Heart left ventricle (tissue), 16 donors: ENCODE measurements around the gene LRBA. TPM values are rescaled to one million over a fixed set of nuclear protein-coding genes. Genes with fewer than 3 reads are reported as not detected.

Source experiments
- ATAC-seq, 4 donors: fragments of 200-7000 bp; cut with Tn5 transposase; one replicate each; pipeline ENCODE4 v1.9.1; 2020 to 2022; ENCODE audit warnings: moderate library complexity in 4 of 4, mild to moderate bottlenecking in 3 of 4, moderate number of reproducible peaks in 1 of 4
- DNase-seq, 5 donors: peaks; one replicate each; pipeline ENCODE4 v3.0.0-alpha.2; 2020
- H3K27ac ChIP-seq, 12 donors: fragments of 200-600 bp; sonication (generic) in 4 of 12; one replicate each; pipeline versions ENCODE4 v1.5.0 to v1.8.0; 2016 to 2022; ENCODE audit warnings: mild to moderate bottlenecking in 2 of 12
- H3K27me3 ChIP-seq, 9 donors: fragments of 200-600 bp; sonication (generic) in 2 of 9; one replicate each; pipeline versions ENCODE4 v1.5.1 to v1.8.0; 2016 to 2022; ENCODE audit warnings: mild to moderate bottlenecking in 3 of 9
- H3K36me3 ChIP-seq, 9 donors: fragments of 200-600 bp; sonication (generic) in 2 of 9; one replicate each; pipeline versions ENCODE4 v1.5.0 to v1.8.0; 2018 to 2022; ENCODE audit warnings: mild to moderate bottlenecking in 2 of 9
- H3K4me1 ChIP-seq, 12 donors: fragments of 200-600 bp; sonication (generic) in 4 of 12; one replicate each; pipeline versions ENCODE4 v1.5.0 to v1.8.0; 2016 to 2022; ENCODE audit warnings: mild to moderate bottlenecking in 3 of 12
- H3K4me3 ChIP-seq, 12 donors: fragments of 200-600 bp; sonication (generic) in 4 of 12; one replicate each; pipeline versions ENCODE4 v1.5.0 to v1.8.0; 2017 to 2022; ENCODE audit warnings: mild to moderate bottlenecking in 9 of 12, moderate library complexity in 4 of 12
- H3K9me3 ChIP-seq, 12 donors: fragments of 200-600 bp; sonication (generic) in 4 of 12; one replicate each; pipeline versions ENCODE4 v1.5.0 to v1.8.0; 2016 to 2022; ENCODE audit warnings: mild to moderate bottlenecking in 1 of 12
- POLR2A ChIP-seq, 2 donors: fragments of 450-650 bp; IDR thresholded peaks; one replicate each; pipeline ENCODE4 v1.6.1; 2017; ENCODE audit warnings: antibody characterized with exemption in 2 of 2, mild to moderate bottlenecking in 2 of 2, moderate library complexity in 2 of 2
- WGBS, 4 donors: extraction: QIAGEN DNeasy Blood & Tissue Kit in 2 of 4; methylation state at CpG; one replicate each; pipeline versions ENCODE4 v1.1.5 to v1.1.7; 2013 to 2018; 5-methylcytosine and 5-hydroxymethylcytosine counted together
- intact Hi-C, 10 donors: fragments of 100-400 bp; cut with DNase I; formaldehyde crosslinking; loops; one replicate each; pipeline versions ENCODE4 v1.11.1 to v1.14.2; 2022
- polyA plus RNA-seq, 2 donors: library from polyadenylated mRNA; stranded (reverse); fragments of 200-250 nt; gene quantifications; one replicate each; pipeline ENCODE4 v1.2.3, GENCODE V29; 2013
- total RNA-seq, 9 donors: library from RNA; depleted of rRNA in 2 of 9; stranded (reverse); fragments of >200 nt in 2 of 9; fragmentation: NEBNext Ultra II Directional in 3 of 9; extraction: Animal tissue kit (Norgen Biotek cat#: 25700) in 3 of 9; gene quantifications; one replicate each; pipeline versions ENCODE4 v1.1.0 to v1.2.4, GENCODE V29; 2016 to 2023
- TF ChIP-seq, protein P1 (sequence below), 12 donors: fragments of 200-600 bp; sonication (generic) in 4 of 12; IDR thresholded peaks; one replicate each; pipeline versions ENCODE4 v1.5.0 to v1.8.0; 2018 to 2022; ENCODE audit warnings: antibody characterized with exemption in 12 of 12, mild to moderate bottlenecking in 5 of 12
- donor health status: ischemic (EF 13 %, LVEDD 7.1; RV severe dilation, severe dysfunction).
- donor health status: healthy with polysubstance abuse.
- donor health status: DM: no; HTN: yes; CAD: no.
- donor health status: DM: no; HTN: no; CAD: no.
- donor health status: ischemic (EF 25% LVEDD 6.9; RV normal size, moderate dysfunction).
- donor health status: ischemic (EF 25% LVEDD 5.7; RV mildly dilated, moderate dysfunction).
- donor health status: healthy.
- donor health status: DM: yes; HTN: yes; CAD: no.
- donor health status: ischemic (EF 35%, LVEDD 5.7; RV mildly dilated, moderate dysfunction).
- donor health status: nonischemic (EF 11% LVEDD 7.7; RV severe dilation, severe dysfunction).
- donor health status: DM: yes; HTN: yes; CAD: no.
- donor health status: PGD.
- donor health status: ischemic (EF 29% LVEDD 5.4; RV normal size, mild dysfunction).
- donor health status: nonischemic (EF 23%, LVEDD 6.1; RV moderate dilation, normal function).

LRBA gene
- total and polyA plus RNA-seq, 11 donors, result 6.5 to 35.1 (median 22.6) TPM

- H3K27ac ChIP-seq, result no peak overlapping the region
- DNase-seq (no peak), ATAC-seq (no peak)
- WGBS, 4 donors, result 96 to 99% (median 98%) methylated on average over 1 of the region's 1 CpG
- H3K4me1 ChIP-seq, result peaks cover 0 to 8% (median 0%) of the 10 kb centered on the region in 12 donors
- H3K27me3 ChIP-seq, result no peaks in the 10 kb centered on the region
- intact Hi-C loops, result no loop called here
- TF ChIP-seq, protein P1, sequence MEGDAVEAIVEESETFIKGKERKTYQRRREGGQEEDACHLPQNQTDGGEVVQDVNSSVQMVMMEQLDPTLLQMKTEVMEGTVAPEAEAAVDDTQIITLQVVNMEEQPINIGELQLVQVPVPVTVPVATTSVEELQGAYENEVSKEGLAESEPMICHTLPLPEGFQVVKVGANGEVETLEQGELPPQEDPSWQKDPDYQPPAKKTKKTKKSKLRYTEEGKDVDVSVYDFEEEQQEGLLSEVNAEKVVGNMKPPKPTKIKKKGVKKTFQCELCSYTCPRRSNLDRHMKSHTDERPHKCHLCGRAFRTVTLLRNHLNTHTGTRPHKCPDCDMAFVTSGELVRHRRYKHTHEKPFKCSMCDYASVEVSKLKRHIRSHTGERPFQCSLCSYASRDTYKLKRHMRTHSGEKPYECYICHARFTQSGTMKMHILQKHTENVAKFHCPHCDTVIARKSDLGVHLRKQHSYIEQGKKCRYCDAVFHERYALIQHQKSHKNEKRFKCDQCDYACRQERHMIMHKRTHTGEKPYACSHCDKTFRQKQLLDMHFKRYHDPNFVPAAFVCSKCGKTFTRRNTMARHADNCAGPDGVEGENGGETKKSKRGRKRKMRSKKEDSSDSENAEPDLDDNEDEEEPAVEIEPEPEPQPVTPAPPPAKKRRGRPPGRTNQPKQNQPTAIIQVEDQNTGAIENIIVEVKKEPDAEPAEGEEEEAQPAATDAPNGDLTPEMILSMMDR (IDR thresholded peaks at IDR 0.05), result no peak
- TF ChIP-seq POLR2A (IDR thresholded peaks at IDR 0.05), result no peak
- no peak overlapping the region for H3K4me3 ChIP-seq
- H3K36me3 ChIP-seq, result no peaks in the 10 kb centered on the region
- H3K9me3 ChIP-seq, result no peaks in the 10 kb centered on the region
These were observed 391.0 kb downstream of the LRBA start for GRCh38 chr4:150624055-150624454.

DNA sequence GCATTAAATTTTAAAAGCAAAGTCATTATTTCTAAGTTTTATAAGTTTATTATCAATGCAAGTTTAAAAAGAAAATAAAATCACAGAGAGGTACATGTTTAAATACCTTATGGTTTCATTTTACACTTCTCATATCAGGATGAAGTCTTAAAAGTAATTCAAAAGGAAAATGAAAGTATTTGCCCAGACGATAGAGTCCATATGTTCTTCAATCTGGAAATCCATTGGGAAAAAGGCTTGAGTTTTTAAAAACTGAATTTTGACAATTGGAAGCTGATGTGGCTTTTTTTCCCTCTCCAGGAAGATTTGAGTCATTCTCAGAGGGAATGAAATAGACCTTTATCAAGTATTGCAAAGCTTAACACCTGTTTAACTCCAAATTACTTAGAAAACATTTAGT lies 396.0 kb downstream of the LRBA start:
- WGBS, 4 donors, result 39 to 49% (median 43%) methylated on average over 1 of the region's 1 CpG
- Histone ChIP-seq H3K4me1 (peaks cover 0 to 8% (median 0%) of the 10 kb centered on the region in 12 donors), H3K4me3 (no peak overlapping the region), H3K9me3 (no peaks in the 10 kb centered on the region), H3K36me3 (no peaks in the 10 kb centered on the region), H3K27me3 (no peaks in the 10 kb centered on the region), H3K27ac (no peak overlapping the region)
- ATAC-seq (no peak), DNase-seq (no peak)
- TF ChIP-seq, protein P1 (IDR thresholded peaks at IDR 0.05), result no peak
- no peak for TF ChIP-seq POLR2A (IDR thresholded peaks at IDR 0.05)
- intact Hi-C loops, result no loop called here

DNA sequence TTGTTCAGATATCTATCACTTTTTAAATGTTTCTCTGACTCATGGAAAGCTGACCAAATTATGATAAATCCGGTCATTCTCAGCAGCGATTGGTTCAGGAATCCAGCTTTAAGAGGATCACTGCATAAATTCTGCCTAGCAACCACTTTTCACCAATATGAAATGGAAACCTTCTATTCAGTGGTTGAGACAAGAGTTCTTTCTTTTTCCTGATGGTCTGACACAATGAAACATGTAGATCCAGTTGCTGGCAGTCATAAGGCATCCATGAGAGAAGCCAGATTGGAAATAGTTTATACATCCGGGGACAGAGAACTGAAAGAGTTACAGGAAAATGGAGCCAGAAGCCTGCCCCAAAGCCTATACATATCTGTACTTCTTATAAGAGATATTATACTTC lies 406.0 kb downstream of the LRBA start:
- 94 to 95% (median 94%) methylated on average over 3 of the region's 3 CpGs for WGBS, 4 donors
- no peak for DNase-seq
- intact Hi-C loops, result no loop called here
- no peak for ATAC-seq
- H3K27ac ChIP-seq, result no peak overlapping the region
- TF ChIP-seq, protein P1 (IDR thresholded peaks at IDR 0.05), result no peak
- TF ChIP-seq POLR2A (IDR thresholded peaks at IDR 0.05), result no peak
- no peak overlapping the region for H3K4me3 ChIP-seq
- no peaks in the 10 kb centered on the region for H3K27me3 ChIP-seq
- no peaks in the 10 kb centered on the region for H3K4me1 ChIP-seq
- no peaks in the 10 kb centered on the region for H3K36me3 ChIP-seq
- no peaks in the 10 kb centered on the region for H3K9me3 ChIP-seq

DNA sequence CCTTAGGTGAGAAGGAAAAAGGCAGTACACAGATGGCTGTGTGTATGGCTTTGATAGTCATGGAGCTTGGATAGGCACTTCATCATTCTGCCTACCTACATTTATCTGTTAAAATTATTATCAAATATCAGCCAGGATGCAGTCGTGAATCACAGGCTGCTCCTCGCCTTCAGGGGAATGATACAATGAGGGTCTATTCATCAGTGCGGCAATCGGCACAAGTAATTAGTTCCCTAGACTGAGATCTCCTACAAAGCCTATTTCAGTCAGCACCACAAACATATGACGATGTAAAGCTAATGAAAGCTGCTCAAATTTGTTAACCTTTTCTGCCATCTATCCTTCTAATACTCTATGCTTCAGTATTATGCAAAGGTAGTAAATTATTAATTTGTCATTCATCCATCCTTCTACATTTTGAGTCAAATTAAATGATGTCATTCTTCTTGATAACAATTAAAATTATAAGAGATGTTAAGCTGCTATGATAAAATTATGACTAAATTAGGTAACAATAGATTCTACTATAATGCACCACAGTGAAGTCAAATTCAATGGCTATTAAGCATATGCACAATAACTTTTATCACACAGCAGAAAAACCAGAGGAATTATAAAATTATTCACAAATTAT lies 414.2 kb downstream of the LRBA start:
- WGBS, 4 donors, result 82 to 88% (median 83%) methylated on average over 5 of the region's 5 CpGs
- no peak for DNase-seq
- no peaks in the 10 kb centered on the region for H3K27me3 ChIP-seq
- H3K36me3 ChIP-seq, result peaks cover 0 to 12% (median 4%) of the 10 kb centered on the region in 9 donors
- TF ChIP-seq POLR2A (IDR thresholded peaks at IDR 0.05), result no peak
- TF ChIP-seq, protein P1 (IDR thresholded peaks at IDR 0.05), result no peak
- intact Hi-C loops, result no loop called here
- no peak overlapping the region for H3K4me3 ChIP-seq
- ATAC-seq, result no peak
- no peaks in the 10 kb centered on the region for H3K4me1 ChIP-seq
- H3K9me3 ChIP-seq, result no peaks in the 10 kb centered on the region
- no peak overlapping the region for H3K27ac ChIP-seq
